ENCODE measurements around the gene CENPU.
A peak's percentile ranks its signal among the peaks of the same experiment; 100 is the strongest.
"Not testable (repeated sequence)": the region's sequence is repeated elsewhere in the genome, so short reads cannot be mapped to it uniquely, and the experiment has no call there.

The CENPU gene

GRCh38 chr4:184657820-184658219 is 76.1 kb downstream of the CENPU start:
- not testable (repeated sequence) for FAIRE-seq

- FAIRE-seq: peak; percentile 31
These were observed 76.8 kb downstream of the CENPU start for GRCh38 chr4:184657144-184657543.

GRCh38 chr4:184655889-184656869 is 77.7 kb downstream of the CENPU start:
- no peak for FAIRE-seq

GRCh38 chr4:184653650-184654049 is 80.2 kb downstream of the CENPU start:
- no peak for FAIRE-seq

- FAIRE-seq: not testable (repeated sequence)
These were observed 81.2 kb downstream of the CENPU start for GRCh38 chr4:184652681-184653080.

- FAIRE-seq: no peak
These were observed 82.0 kb downstream of the CENPU start for GRCh38 chr4:184651899-184652298.

- FAIRE-seq: peak; percentile 50
These were observed 83.7 kb downstream of the CENPU start for GRCh38 chr4:184649971-184650855.

- FAIRE-seq: no peak
These were observed 84.6 kb downstream of the CENPU start, which contains the start of the genes CASP3 and PRIMPOL for GRCh38 chr4:184649026-184649970. Gene CASP3 (minus strand): TSS chr4:184649447. CDS start chr4:184638453, 10,994 bp downstream. Gene PRIMPOL (plus strand): TSS chr4:184649738. CDS start chr4:184657141, 7,403 bp downstream.

- FAIRE-seq: no peak
These were observed 85.4 kb downstream of the CENPU start for GRCh38 chr4:184648313-184649025.

- FAIRE-seq: no peak
These were observed 85.9 kb downstream of the CENPU start for GRCh38 chr4:184648054-184648312.

- FAIRE-seq: no peak
These were observed 86.4 kb downstream of the CENPU start for GRCh38 chr4:184647266-184648053.

GRCh38 chr4:184645904-184646610 is 87.8 kb downstream of the CENPU start:
- no peak for FAIRE-seq

- no peak for FAIRE-seq
These were observed 89.2 kb downstream of the CENPU start for GRCh38 chr4:184644553-184645307.
